Stimulated activated CD4-positive, alpha-beta T cell treated with anti-CD3 and anti-CD28 coated beads, TNF-alpha, amount 100 ng/mL, for 4 hours (primary cell): ENCODE results near the gene EME1.
"Not testable (repeated sequence)": the region's sequence is repeated elsewhere in the genome, so short reads cannot be mapped to it uniquely, and the experiment has no call there.

Experiments used
- DNase-seq, 3 experiments: peaks; one replicate each; pipeline ENCODE4 v3.0.0-alpha.2; 2020; ENCODE audit warnings: low read depth in 3 of 3

The EME1 gene, protein sequence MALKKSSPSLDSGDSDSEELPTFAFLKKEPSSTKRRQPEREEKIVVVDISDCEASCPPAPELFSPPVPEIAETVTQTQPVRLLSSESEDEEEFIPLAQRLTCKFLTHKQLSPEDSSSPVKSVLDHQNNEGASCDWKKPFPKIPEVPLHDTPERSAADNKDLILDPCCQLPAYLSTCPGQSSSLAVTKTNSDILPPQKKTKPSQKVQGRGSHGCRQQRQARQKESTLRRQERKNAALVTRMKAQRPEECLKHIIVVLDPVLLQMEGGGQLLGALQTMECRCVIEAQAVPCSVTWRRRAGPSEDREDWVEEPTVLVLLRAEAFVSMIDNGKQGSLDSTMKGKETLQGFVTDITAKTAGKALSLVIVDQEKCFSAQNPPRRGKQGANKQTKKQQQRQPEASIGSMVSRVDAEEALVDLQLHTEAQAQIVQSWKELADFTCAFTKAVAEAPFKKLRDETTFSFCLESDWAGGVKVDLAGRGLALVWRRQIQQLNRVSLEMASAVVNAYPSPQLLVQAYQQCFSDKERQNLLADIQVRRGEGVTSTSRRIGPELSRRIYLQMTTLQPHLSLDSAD

DNA sequence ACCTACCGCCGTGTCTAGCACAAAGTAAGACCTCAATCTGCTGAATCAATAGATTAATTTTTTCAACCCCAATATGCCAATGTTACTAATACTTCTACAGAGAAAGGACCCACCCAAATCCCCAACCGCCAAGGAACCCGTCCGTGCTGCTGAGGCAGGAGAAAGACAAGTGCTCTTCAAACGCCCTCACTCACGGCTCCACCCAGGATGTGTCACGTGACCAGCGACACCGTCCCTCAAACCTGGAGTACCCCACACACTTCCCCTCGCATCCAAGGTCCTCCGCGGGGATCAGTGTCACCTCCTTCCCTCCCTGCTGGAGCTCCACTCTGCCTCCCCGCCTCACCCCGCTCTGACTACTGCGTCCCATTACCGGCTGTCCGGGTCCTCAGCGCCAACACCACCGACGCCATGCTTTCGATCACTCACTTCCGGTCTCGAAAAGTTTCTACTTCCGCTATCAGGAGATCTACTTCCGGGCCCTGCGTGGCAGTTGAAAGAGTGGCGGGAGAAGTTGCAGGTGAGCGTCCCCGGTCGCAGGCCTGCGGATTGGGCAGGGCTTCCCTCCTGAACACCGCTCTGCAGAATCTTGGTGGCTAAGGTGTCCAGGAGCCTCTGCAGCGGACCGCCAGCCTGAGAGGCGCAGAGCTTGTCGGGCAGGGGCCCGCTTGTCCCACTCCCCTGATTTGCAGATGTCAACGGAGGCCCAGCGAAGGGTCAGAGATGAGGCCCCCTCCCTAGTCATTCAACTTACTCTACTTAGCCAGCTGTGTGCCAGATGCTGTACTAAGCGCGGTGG, at the start of gene EME1, which contains the start of gene MRPL27:
EME1 (plus strand) TSS at position 472 of the 799 bp plus-strand sequence. CDS start 1,980 bp downstream, outside the sequence.
MRPL27 (minus strand) TSS at position 427 of the 799 bp plus-strand sequence; CDS start at position 413, 14 bp downstream.
- DNase-seq = peak; percentile 67 to 82 (median 69)

DNA sequence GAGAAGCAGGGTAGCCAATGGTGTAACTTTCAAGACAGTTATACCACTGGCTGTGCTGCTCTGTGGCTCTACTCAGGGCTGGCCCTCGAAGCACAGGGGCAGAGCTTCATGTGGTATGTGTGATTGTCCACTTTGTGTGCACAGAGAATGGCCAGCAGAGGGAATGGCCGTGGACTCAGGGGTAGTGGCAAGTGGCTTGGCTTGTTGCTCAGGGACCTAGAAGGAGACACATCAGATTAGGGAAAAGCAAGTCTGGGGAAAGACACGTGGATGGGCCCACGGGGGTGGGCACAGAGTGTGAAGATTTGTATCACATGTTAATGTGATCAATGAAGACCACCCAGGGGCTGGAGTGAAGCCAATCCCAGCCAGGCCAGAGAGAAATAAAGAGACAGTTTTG, 47.1 kb upstream of the EME1 start:
- DNase-seq = no peak

- no peak for DNase-seq
Measured at GRCh38 chr17:50326831-50327364, 46.1 kb upstream of the EME1 start.

DNA sequence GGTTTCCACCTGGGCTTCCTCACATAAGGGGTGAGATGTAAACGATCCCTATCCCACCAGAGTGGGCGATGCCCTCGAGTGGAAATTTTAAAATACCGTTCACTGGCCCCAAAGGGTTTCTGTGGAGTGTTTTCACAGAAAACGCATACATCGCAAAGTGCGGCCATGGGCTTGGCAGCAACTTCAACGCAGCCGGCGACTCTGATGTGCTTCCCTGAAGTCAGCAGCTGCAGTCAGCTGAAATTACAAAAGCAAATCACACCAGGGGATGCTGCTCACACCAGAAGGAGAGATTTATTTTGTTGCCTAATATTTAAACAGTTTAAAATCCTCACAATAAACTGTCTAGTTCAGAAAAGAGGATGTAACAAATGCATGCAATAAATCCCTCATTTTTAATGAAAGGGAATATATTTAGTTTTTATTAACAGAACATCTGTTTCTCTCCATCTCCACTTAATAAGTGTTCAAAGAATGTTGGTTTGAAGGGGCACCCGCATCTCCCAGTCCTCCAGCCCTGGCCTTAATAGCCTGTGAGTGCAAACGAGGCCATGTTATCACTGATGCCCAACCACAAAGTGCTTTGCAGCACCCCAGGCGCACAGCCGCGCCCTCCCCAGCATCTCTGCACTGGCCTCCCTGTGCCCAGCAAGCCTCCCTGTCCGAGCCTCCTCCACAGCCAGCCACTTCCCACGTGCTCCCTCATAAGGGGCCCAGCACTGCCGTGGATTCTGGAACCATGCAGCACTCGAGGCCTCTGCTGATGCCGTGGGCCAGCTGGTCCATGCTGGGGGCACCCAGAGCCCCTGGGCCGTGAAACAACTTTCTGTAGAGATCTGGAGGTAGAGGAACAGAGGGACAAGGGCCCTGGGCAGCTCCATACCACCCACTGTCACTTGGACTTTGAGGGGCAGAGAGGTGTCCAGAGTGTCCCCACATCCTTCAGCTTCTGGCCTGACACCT, 44.4 kb upstream of the EME1 start:
- no peak for DNase-seq

GRCh38 chr17:50329716-50330115, 43.3 kb upstream of the EME1 start:
- DNase-seq = no peak

DNA sequence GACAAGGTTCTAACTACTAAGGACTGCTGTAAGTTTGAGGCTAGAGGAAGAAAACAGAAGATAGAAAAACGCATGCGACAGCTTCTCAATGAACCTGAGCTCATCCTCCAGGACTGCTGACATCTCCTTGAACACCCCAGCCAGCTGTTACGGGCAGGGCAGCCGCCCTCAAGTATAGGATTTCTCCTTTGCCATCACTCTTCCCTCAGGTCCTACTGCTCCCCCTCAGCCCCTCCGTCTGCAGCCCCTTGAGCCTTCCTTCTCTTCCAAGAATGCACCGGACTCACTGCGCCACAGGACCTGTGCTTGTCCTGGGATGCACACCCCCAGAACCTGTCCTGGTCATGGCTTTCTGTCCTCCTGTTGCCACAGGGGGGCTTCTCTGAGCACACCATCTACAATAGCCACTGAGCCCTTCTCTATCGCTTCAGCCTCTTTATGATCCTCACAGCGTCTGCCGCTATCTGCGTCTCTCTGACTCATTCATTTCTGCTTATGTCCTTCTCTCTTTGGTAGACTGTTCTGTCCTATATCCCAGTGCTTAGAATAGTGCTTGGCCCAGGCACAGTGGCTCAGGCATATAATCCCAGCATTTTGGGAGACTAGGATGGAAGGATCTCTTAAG, 42.8 kb upstream of the EME1 start:
- no peak for DNase-seq

- no peak for DNase-seq
Measured at GRCh38 chr17:50331085-50331791, 41.8 kb upstream of the EME1 start.

- no peak for DNase-seq
Measured at GRCh38 chr17:50332196-50332595, 40.8 kb upstream of the EME1 start.

DNA sequence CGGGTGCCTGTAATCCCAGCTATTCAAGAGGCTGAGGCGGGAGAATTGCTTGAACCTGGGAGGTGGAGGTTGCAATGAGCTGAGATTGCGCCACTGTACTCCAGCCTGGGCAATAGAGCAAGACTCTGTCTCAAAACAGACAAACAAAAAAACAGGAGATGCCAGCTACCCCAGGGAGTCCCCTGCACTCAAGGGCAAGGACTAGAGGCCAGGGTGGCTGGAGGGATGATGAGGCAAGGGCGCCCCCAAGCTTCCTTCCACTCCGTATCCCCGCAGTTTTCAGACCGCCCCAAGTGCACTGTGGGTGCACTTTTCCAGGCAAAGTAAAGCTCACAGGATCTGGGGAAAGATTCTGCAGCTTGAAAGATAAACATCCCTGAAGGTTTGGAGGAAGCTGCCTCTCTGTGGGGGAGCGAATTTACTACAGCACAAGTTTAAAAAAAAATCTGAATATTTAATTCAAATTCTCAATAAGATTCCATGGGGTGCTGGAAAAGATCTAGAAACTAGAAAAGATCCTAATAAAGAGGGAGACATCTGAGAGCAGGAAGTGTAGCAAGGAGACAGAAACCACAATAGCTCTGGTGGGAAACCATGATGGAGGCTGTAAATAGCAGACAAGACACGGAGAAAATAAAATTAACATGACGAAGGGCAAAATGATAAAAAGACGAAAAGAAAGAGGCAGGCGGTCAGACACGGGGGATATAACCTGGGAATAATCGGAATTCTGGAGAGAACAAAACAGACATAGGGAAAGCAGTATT, 39.6 kb upstream of the EME1 start:
- DNase-seq = not testable (repeated sequence)

DNA sequence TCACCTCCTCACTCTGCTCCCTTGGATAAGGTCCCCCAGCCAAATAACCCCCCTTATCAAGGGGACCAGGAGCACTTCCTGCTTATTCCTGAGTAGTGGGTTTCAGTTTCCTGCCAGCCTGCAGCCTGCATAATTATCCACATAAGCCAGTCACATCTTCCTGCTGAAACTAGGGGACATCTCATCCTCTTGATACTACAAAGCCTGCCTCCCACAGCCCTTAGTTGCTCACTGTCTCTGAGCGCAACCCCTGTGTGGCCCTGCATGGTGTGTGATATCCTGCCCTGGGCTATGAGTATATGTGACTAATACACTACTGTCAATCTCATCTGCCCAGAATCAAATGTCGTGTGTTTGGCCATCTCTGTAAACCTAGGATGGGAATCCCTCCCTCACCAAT, 35.1 kb upstream of the EME1 start:
- DNase-seq = no peak

DNA sequence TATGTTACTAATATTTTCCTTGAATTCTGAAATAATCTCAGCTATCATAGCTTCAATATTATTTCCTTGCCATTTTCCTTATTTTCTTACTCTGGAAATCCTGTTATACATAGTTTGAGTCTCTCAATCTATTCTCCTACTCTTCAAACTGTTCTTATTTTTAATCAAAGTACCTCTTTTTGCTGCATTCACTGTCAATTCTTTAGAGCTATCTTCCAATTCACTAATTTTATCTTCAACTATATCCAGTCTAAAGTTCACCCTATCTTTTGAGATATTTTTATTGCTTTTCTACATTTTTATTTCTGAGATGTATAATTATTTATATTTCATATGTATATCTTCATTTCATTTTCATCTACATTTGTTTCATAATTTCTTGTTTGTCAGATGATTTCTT, 34.4 kb upstream of the EME1 start:
- DNase-seq = no peak

DNA sequence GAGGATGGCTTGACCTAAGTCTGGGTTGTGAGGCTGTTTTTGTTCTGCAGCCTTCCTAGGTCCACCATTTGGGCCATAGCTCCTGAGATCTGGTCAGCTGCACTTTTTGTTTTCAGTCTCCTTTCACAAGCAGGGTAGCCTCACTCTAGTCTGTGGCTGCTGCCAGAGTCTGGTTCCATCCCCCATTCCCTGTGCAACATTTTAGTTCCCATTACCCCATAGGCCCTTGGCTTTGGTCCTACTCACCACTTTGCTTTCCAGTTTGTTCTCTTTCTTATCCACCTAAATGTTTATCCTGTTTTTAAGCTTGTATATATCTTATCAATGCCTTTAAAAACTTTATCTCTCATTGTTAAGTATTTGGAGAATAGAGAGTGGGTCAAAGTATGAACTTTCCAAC, 33.6 kb upstream of the EME1 start:
- DNase-seq = no peak

- DNase-seq = no peak
Measured at GRCh38 chr17:50344731-50345365, 28.2 kb upstream of the EME1 start.

GRCh38 chr17:50345432-50346312, 27.4 kb upstream of the EME1 start, which contains the start of gene XYLT2:
XYLT2 (plus strand) TSS chr17:50346126; CDS start chr17:50346141, 15 bp downstream.
- DNase-seq = peak; percentile 87 to 89 (median 88)

DNA sequence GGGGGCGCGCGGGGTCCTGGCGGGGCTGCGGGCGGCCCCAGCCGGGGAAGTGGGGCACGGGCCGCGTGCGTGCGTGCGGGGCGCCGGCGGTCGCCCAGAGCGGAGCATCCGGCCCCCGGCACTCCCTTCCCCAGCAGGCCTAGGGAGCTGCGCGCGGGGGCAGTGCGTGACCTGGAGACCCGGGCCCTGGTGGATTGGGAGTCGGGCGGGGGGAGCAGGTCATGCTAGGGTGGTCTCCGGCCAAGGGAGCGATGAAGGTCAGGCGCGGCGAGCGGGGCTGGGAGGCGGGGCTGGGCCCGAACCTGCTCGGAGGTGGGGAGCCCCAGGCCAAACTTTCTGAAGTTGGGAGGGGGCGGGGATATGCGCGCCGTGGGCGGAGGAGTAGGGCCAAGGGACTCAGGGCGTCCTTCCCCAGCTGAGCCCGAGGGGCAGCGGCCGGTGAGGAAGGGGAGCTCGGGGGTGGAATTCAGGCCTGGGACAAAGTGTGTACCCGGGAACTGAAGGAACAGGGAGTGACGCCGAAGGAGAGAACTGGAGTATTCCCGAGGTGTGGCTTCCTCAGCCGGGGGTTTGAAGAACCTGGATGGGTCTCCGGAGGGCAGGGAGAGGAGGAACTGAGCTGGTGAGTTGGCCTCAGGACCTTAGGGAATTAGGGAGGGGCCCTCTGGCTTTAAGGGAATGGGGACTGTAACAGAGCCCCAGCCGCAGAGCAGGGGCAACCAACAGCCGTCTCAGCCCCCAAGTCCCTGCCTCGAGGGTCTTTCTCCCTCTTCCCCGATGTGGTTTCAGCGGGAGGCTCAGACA, 26.5 kb upstream of the EME1 start:
- DNase-seq = peak in 2 of 3 experiments; percentile 27 to 35

DNA sequence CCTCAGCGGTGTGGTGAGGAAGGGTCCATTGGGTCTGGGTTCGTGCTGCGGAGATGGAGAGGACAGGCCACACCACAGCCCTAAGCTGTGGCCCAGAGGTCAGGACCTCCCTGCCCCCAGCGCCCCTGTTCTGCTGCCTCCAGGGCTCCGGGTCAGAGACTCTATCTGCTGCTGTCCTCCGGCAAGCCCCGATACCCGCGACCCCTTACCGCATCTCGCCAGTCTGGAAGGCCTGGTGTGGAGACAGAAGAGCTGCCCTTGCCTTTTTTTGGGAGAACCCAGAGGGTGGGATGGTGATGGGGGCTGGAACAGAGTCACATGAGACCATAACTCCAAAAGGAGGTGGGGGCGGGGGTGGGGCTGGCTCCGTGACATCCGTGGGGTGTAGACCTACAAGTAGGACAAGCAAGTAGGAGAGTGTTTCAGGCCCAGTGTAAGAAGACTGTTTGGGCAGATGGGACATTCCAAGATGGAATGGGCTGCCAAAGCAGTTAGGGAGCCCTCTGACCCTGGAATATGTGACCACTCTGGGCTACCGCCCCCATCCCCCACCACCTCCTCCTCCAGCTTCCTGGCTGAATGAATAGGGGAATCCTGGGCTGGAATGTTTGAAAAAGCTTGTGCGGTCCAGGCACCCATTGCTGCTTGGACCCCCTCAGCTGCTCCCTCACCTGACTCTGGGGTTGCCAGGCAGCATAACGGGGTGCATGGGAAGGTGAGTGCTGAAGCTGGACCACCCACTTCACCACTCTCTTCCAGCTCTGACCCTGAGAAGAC, 25.7 kb upstream of the EME1 start:
- no peak for DNase-seq
